GM19397 (cell line): ENCODE results near the gene MAST3.

Source experiments
- ATAC-seq: cut with Tn5 transposase; IDR thresholded peaks from one replicate; pipeline ENCODE4 v1.9.1; 2021; ENCODE audit warnings: mild to moderate bottlenecking, moderate library complexity; ENCODE audit not compliant: unreplicated experiment

Gene MAST3

GRCh38 chr19:18109733-18110608, 12.4 kb downstream of the MAST3 start:
- no peak for ATAC-seq

- no peak for ATAC-seq
Observed at GRCh38 chr19:18110609-18111232, 13.1 kb downstream of the MAST3 start.

GRCh38 chr19:18112989-18113478, 15.5 kb downstream of the MAST3 start:
- no peak for ATAC-seq

GRCh38 chr19:18113827-18114226, 16.2 kb downstream of the MAST3 start:
- ATAC-seq: no peak

GRCh38 chr19:18114483-18114882, 16.9 kb downstream of the MAST3 start:
- no peak for ATAC-seq

GRCh38 chr19:18117364-18117691, 19.8 kb downstream of the MAST3 start:
- no peak for ATAC-seq

GRCh38 chr19:18117692-18118378, 20.3 kb downstream of the MAST3 start:
- ATAC-seq: peak; percentile 82

- no peak for ATAC-seq
Observed at GRCh38 chr19:18118420-18119012, 20.9 kb downstream of the MAST3 start.

GRCh38 chr19:18119013-18119716, 21.6 kb downstream of the MAST3 start:
- no peak for ATAC-seq

- ATAC-seq: no peak
Observed at GRCh38 chr19:18119717-18120105, 22.1 kb downstream of the MAST3 start.

GRCh38 chr19:18120127-18120526, 22.5 kb downstream of the MAST3 start:
- ATAC-seq: no peak

GRCh38 chr19:18121166-18121565, 23.6 kb downstream of the MAST3 start:
- ATAC-seq: no peak

- no peak for ATAC-seq
Observed at GRCh38 chr19:18122424-18122823, 24.8 kb downstream of the MAST3 start.

- no peak for ATAC-seq
Observed at GRCh38 chr19:18122860-18123795, 25.6 kb downstream of the MAST3 start.

- ATAC-seq: no peak
Observed at GRCh38 chr19:18123819-18124218, 26.2 kb downstream of the MAST3 start.

- no peak for ATAC-seq
Observed at GRCh38 chr19:18126097-18126496, 28.5 kb downstream of the MAST3 start.

GRCh38 chr19:18128044-18128443, 30.5 kb downstream of the MAST3 start:
- ATAC-seq: no peak

GRCh38 chr19:18128805-18129204, 31.2 kb downstream of the MAST3 start:
- ATAC-seq: no peak

GRCh38 chr19:18130523-18131242, 33.1 kb downstream of the MAST3 start:
- no peak for ATAC-seq
